GM19395 (cell line): Measurements from ENCODE around the gene SLC25A31.
A peak's percentile ranks its signal among the peaks of the same experiment; 100 is the strongest.

Experiments used
- ATAC-seq: cut with Tn5 transposase; IDR thresholded peaks from one replicate; pipeline ENCODE4 v1.9.1; 2021; ENCODE audit warnings: mild to moderate bottlenecking, moderate library complexity; ENCODE audit not compliant: unreplicated experiment

The SLC25A31 gene

GRCh38 chr4:127730142-127730913 lies at the start of gene SLC25A31:
Gene SLC25A31 (plus strand): TSS chr4:127730400. CDS start chr4:127730546, 146 bp downstream.
- no peak for ATAC-seq

- no peak for ATAC-seq
Measured at GRCh38 chr4:127685292-127685691, 44.9 kb upstream of the SLC25A31 start.

- ATAC-seq, result no peak
Measured at GRCh38 chr4:127686658-127687057, 43.5 kb upstream of the SLC25A31 start.

GRCh38 chr4:127687580-127687979 lies 42.6 kb upstream of the SLC25A31 start:
- no peak for ATAC-seq

GRCh38 chr4:127698789-127699200 lies 31.4 kb upstream of the SLC25A31 start:
- peak; percentile 100 for ATAC-seq

- no peak for ATAC-seq
Measured at GRCh38 chr4:127708985-127709384, 21.2 kb upstream of the SLC25A31 start.

- ATAC-seq, result no peak
Measured at GRCh38 chr4:127709456-127709855, 20.7 kb upstream of the SLC25A31 start.

GRCh38 chr4:127731406-127731805 lies 1.2 kb downstream of the SLC25A31 start:
- no peak for ATAC-seq

GRCh38 chr4:127732623-127733328 lies 2.6 kb downstream of the SLC25A31 start:
- peak; percentile 87 for ATAC-seq

- ATAC-seq, result no peak
Measured at GRCh38 chr4:127734976-127735375, 4.8 kb downstream of the SLC25A31 start.

GRCh38 chr4:127737295-127737694 lies 7.1 kb downstream of the SLC25A31 start:
- no peak for ATAC-seq

GRCh38 chr4:127741247-127741646 lies 11.0 kb downstream of the SLC25A31 start:
- no peak for ATAC-seq

- ATAC-seq, result no peak
Measured at GRCh38 chr4:127747883-127748282, 17.7 kb downstream of the SLC25A31 start.

- ATAC-seq, result no peak
Measured at GRCh38 chr4:127748957-127749356, 18.8 kb downstream of the SLC25A31 start.

GRCh38 chr4:127756906-127757305 lies 26.7 kb downstream of the SLC25A31 start:
- ATAC-seq, result no peak

GRCh38 chr4:127759228-127759820 lies 29.1 kb downstream of the SLC25A31 start:
- ATAC-seq, result peak; percentile 75

- no peak for ATAC-seq
Measured at GRCh38 chr4:127759893-127760292, 29.7 kb downstream of the SLC25A31 start.

GRCh38 chr4:127771535-127772275 lies 41.5 kb downstream of the SLC25A31 start:
- ATAC-seq, result no peak

GRCh38 chr4:127772769-127773671 lies 42.8 kb downstream of the SLC25A31 start:
- ATAC-seq, result no peak

GRCh38 chr4:127775843-127776242 lies 45.6 kb downstream of the SLC25A31 start:
- ATAC-seq, result no peak
